KMS-11 (cell line): Measurements from ENCODE around the gene PLCB4.

Source experiments
- H2AFZ ChIP-seq: fragments of 200-600 bp; sonication (generic); 2 replicates; pipeline ENCODE4 v1.6.1; 2016; ENCODE audit warnings: antibody characterized with exemption, mixed run types, low read depth
- H3K27ac ChIP-seq: fragments of 200-600 bp; sonication (generic); 2 replicates; pipeline ENCODE4 v1.6.1; 2016; ENCODE audit warnings: mild to moderate bottlenecking, mixed run types
- H3K27me3 ChIP-seq: fragments of 200-600 bp; sonication (generic); 2 replicates; pipeline ENCODE4 v1.6.1; 2017; ENCODE audit warnings: mild to moderate bottlenecking, low read depth, mixed run types, moderate library complexity; ENCODE audit not compliant: insufficient read depth
- H3K36me3 ChIP-seq: fragments of 200-600 bp; sonication (generic); 2 replicates; pipeline ENCODE4 v1.6.1; 2017; ENCODE audit warnings: mild to moderate bottlenecking, mixed run types; ENCODE audit not compliant: insufficient read depth
- H3K4me1 ChIP-seq: fragments of 200-600 bp; sonication (generic); 2 replicates; pipeline ENCODE4 v1.6.1; 2016; ENCODE audit warnings: mild to moderate bottlenecking, low read depth, mixed run types; ENCODE audit not compliant: poor library complexity, severe bottlenecking
- H3K4me2 ChIP-seq: fragments of 200-600 bp; sonication (generic); 2 replicates; pipeline ENCODE4 v1.7.0; 2016; ENCODE audit warnings: mild to moderate bottlenecking, mixed run types
- H3K4me3 ChIP-seq: fragments of 200-600 bp; sonication (generic); IDR thresholded peaks from 2 replicates; pipeline ENCODE4 v1.6.1; 2017; ENCODE audit warnings: low read depth, low read length, mixed read lengths; ENCODE audit not compliant: insufficient read depth
- H3K79me2 ChIP-seq: fragments of 200-600 bp; sonication (generic); 2 replicates; pipeline ENCODE4 v1.6.1; 2016; ENCODE audit warnings: low read depth, mixed run types; ENCODE audit not compliant: insufficient read depth
- H3K9ac ChIP-seq: fragments of 200-600 bp; sonication (generic); 2 replicates; pipeline ENCODE4 v1.6.1; 2016; ENCODE audit warnings: mild to moderate bottlenecking, mixed run types
- H4K20me1 ChIP-seq: fragments of 200-600 bp; sonication (generic); 2 replicates; pipeline ENCODE4 v1.6.1; 2016; ENCODE audit warnings: mild to moderate bottlenecking, mixed run types; ENCODE audit not compliant: insufficient read depth
- TF ChIP-seq, protein P1 (sequence below): fragments of 200-600 bp; sonication (generic); conservative IDR thresholded peaks from 2 replicates; pipeline ENCODE4 v1.6.1; 2017; ENCODE audit warnings: low read depth, mild to moderate bottlenecking, antibody characterized with exemption, low read length, moderate library complexity, mixed read lengths

Gene PLCB4

DNA sequence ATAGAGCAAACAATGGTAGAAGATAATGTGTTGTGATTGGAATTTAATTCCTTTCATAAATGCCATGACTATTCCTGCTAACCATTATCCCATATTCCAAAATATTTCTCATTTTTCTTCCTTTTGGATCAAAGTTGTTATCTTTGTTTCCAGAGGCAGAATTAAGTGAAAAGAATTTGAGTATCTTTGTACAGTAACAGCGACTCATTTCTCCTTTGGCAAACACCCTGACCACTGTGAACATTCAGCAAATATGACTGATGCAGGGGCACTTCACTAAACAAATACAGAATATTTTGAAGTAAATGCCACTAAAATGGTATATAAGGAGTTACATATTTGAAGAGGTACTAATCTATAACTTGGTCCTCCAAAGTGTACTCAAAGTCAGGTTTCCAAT is 340.5 kb downstream of the PLCB4 start:
- H3K27me3 ChIP-seq = no peaks in the 10 kb centered on the region
- no peak overlapping the region for H3K9ac ChIP-seq
- no peaks in the 10 kb centered on the region for H3K36me3 ChIP-seq
- H2AFZ ChIP-seq = no peak overlapping the region
- H4K20me1 ChIP-seq = no peaks in the 10 kb centered on the region
- no peak overlapping the region for H3K27ac ChIP-seq
- H3K4me3 ChIP-seq = no peak overlapping the region
- no peaks in the 10 kb centered on the region for H3K79me2 ChIP-seq
- H3K4me2 ChIP-seq = no peak overlapping the region
- TF ChIP-seq, protein P1, sequence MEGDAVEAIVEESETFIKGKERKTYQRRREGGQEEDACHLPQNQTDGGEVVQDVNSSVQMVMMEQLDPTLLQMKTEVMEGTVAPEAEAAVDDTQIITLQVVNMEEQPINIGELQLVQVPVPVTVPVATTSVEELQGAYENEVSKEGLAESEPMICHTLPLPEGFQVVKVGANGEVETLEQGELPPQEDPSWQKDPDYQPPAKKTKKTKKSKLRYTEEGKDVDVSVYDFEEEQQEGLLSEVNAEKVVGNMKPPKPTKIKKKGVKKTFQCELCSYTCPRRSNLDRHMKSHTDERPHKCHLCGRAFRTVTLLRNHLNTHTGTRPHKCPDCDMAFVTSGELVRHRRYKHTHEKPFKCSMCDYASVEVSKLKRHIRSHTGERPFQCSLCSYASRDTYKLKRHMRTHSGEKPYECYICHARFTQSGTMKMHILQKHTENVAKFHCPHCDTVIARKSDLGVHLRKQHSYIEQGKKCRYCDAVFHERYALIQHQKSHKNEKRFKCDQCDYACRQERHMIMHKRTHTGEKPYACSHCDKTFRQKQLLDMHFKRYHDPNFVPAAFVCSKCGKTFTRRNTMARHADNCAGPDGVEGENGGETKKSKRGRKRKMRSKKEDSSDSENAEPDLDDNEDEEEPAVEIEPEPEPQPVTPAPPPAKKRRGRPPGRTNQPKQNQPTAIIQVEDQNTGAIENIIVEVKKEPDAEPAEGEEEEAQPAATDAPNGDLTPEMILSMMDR = no peak
- H3K4me1 ChIP-seq = peaks cover 17% of the 10 kb centered on the region

DNA sequence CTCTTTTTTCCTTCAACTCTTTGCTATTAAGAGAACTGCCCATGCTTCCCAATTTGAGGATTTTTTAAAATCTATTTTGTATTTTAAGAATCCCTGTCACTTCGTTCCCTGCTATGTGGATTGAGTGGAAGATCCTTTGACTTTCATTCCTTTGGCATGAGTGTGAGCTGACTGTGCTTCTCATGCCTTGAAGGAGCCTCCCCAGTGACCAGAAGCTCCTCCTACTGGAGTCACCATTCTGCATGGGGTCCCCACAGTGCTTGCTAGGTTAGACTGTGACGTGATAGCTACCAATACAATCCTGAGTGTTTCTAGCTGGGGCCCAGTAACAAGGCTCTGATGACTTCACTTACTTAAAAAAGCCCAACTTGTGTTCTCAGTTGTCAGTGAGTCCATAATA is 341.1 kb downstream of the PLCB4 start:
- no peak overlapping the region for H3K4me2 ChIP-seq

DNA sequence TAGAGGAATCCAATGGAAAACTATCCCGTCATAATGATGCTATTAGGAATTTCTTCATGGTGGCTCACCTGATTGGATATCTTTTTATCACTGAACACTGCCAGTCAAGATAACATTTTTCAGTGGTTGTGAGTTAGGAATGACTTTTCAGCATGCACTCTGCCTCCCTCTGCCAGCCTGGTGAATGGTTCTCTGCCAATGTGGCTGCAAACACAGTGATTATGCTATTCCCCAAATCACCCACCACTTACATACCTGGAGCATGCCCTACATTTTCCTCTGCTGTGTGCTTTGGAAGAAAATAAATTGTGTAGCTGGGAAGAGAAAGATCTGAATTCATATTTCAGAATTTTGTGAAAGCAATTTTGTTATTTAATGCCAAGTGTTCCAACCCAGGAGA is 342.9 kb downstream of the PLCB4 start:
- TF ChIP-seq, protein P1 = no peak
- no peaks in the 10 kb centered on the region for H4K20me1 ChIP-seq
- no peaks in the 10 kb centered on the region for H3K36me3 ChIP-seq
- no peak overlapping the region; the same call in 1 of the 2 replicates for H3K4me2 ChIP-seq
- H3K9ac ChIP-seq = no peak overlapping the region
- no peak overlapping the region for H2AFZ ChIP-seq
- no peaks in the 10 kb centered on the region for H3K27me3 ChIP-seq
- H3K4me3 ChIP-seq = no peak overlapping the region
- no peaks in the 10 kb centered on the region for H3K79me2 ChIP-seq
- H3K4me1 ChIP-seq = peaks cover 17% of the 10 kb centered on the region
- H3K27ac ChIP-seq = no peak overlapping the region

More for the DNA sequence above, 341.1 kb downstream of the PLCB4 start:
- Histone ChIP-seq H3K4me1 (peaks cover 17% of the 10 kb centered on the region), H3K4me3 (no peak overlapping the region), H3K9ac (no peak overlapping the region), H4K20me1 (no peaks in the 10 kb centered on the region), H2AFZ (no peak overlapping the region), H3K36me3 (no peaks in the 10 kb centered on the region), H3K27ac (no peak overlapping the region), H3K27me3 (no peaks in the 10 kb centered on the region), H3K79me2 (no peaks in the 10 kb centered on the region)
- TF ChIP-seq, protein P1 = no peak

DNA sequence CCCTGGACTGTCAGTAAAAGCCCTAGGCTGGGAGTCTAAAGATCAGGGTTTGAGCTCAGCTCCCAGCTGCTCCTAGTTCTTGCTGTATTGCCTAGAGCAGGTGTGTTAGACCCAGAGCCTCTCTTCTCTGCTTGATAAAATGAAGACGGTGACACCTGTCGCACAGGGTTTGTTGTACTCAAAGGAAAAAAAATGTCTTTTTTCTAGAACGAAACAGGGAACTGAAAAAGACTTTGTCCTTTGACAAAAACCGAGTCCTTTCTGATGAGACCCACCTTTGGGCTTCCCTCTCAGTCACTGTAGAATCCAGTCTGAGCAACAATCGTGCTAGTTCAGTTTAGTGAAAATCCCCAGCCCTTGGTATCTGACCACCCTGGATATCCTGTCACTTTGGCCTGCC is 343.4 kb downstream of the PLCB4 start:
- Histone ChIP-seq H3K79me2 (no peaks in the 10 kb centered on the region), H3K4me3 (no peak overlapping the region), H3K27me3 (no peaks in the 10 kb centered on the region), H3K4me1 (peaks cover 17% of the 10 kb centered on the region), H4K20me1 (no peaks in the 10 kb centered on the region), H3K4me2 (no peak overlapping the region), H3K9ac (no peak overlapping the region), H3K36me3 (no peaks in the 10 kb centered on the region), H2AFZ (no peak overlapping the region), H3K27ac (no peak overlapping the region)
- TF ChIP-seq, protein P1 = no peak
